A549 treated with GW870086 at 1 μM for 4 hours (cell line): ENCODE measurements around the gene RNF113A. TPM values are rescaled to one million over a fixed set of nuclear protein-coding genes. Genes with fewer than 3 reads are reported as not detected.

Experiments
- total RNA-seq: library from RNA; stranded (reverse); fragments of 200-300 nt; extraction: Qiagen RNA extraction; gene quantifications from 5 replicates; pipeline ENCODE4 v1.2.3, GENCODE V29; 2022; ENCODE audit warnings: low read depth

RNF113A gene
- 28.1 to 30.7 TPM (median 29.6 TPM) in 5 replicates for total RNA-seq

GRCh38 chrX:119871599-119872395 lies at the start of gene RNF113A, which contains the start of gene NDUFA1:
Gene RNF113A (minus strand): TSS chrX:119871733. CDS start chrX:119871613, 120 bp downstream.
Gene NDUFA1 (plus strand): TSS chrX:119871832. CDS start chrX:119871912, 80 bp downstream.

GRCh38 chrX:119895843-119896326 lies 24.4 kb upstream of the RNF113A start, which contains the start of gene AKAP14:
Gene AKAP14 (plus strand): TSS chrX:119895893. CDS start chrX:119903224, 7,331 bp downstream.

GRCh38 chrX:119852382-119853353 lies 18.9 kb downstream of the RNF113A start, which contains the start of gene UPF3B:
Gene UPF3B (minus strand): TSS chrX:119852963. CDS start chrX:119852928, 35 bp downstream.

Other genes with a start within 250 kb of the RNF113A start
- 9.6 to 11.2 TPM (median 10.4 TPM) in 5 replicates for gene SEPTIN6, start 178.6 kb downstream of the RNF113A start, total RNA-seq
- gene SOWAHD, start 113.1 kb downstream of the RNF113A start, total RNA-seq = 0.08 to 0.24 TPM in 2 of 5 replicates, not detected in the others
- gene RPL39, start 80.1 kb downstream of the RNF113A start, total RNA-seq = 3,520 to 5,439 TPM (median 3,637 TPM) in 5 replicates
- 17.4 to 21.2 TPM (median 18.6 TPM) in 5 replicates for gene UPF3B, start 18.8 kb downstream of the RNF113A start, total RNA-seq
- gene NDUFA1, start 99 bp upstream of the RNF113A start, total RNA-seq = 240 to 317 TPM (median 250 TPM) in 5 replicates
- not detected in 5 replicates for gene AKAP14, start 24.2 kb upstream of the RNF113A start, total RNA-seq
- 6.7 to 7.7 TPM (median 7.3 TPM) in 5 replicates for gene NKAP, start 72.0 kb upstream of the RNF113A start, total RNA-seq
- not detected in 5 replicates for gene RHOXF2B, start 206.0 kb upstream of the RNF113A start, total RNA-seq
- gene RHOXF1, start 244.2 kb upstream of the RNF113A start, total RNA-seq = not detected in 5 replicates